ENCODE data around the gene LMAN1L. TPM values are rescaled to one million over a fixed set of nuclear protein-coding genes. Genes with fewer than 3 reads are reported as not detected.

LMAN1L gene
- total and polyA plus RNA-seq, 2 experiments from 2014 or later, result not detected

- Histone ChIP-seq H3K4me3 (no peak overlapping the region), H3K27me3 (no peaks in the 10 kb centered on the region), H3K27ac (no peak overlapping the region), H3K79me2 (no peaks in the 10 kb centered on the region), H3K4me1 (ENCODE audit: insufficient read depth) (no peaks in the 10 kb centered on the region), H3K9me3 (ENCODE audit: low read depth) (no peaks in the 10 kb centered on the region), H3K36me3 (replicated peaks; ENCODE audit: insufficient read depth, low read depth) (no peaks in the 10 kb centered on the region), H4K20me1 (ENCODE audit: insufficient read depth, poor library complexity, severe bottlenecking) (no peaks in the 10 kb centered on the region), H3K9me2 (replicated peaks; ENCODE audit: insufficient read depth) (no peaks in the 10 kb centered on the region), H2AFZ (no peak overlapping the region), H3K4me2 (no peak overlapping the region)
- WGBS (ENCODE audit: low lambda C conversion rate, missing lambda C conversion rate), result 33% methylated on average over 9 of the region's 9 CpGs
- TF ChIP-seq EZH2 (IDR thresholded peaks at IDR 0.05; ENCODE audit: borderline replicate concordance), result no peak
- TF ChIP-seq CTCF (IDR thresholded peaks at IDR 0.05; ENCODE audit: poor library complexity), result peak; percentile 18
- no peak for TF ChIP-seq EZH2phosphoT487 (IDR thresholded peaks at IDR 0.05; ENCODE audit: low read depth, severe bottlenecking, unreplicated experiment)
- peak; percentile 48 for DNase-seq (ENCODE audit: low spot score)
Measured at GRCh38 chr15:74817370-74817737, 4.7 kb downstream of the LMAN1L start.

GRCh38 chr15:74820056-74820455 is 7.4 kb downstream of the LMAN1L start:
- Histone ChIP-seq H3K36me3 (replicated peaks; ENCODE audit: insufficient read depth, low read depth) (no peaks in the 10 kb centered on the region), H3K4me2 (no peak overlapping the region), H3K9me3 (ENCODE audit: low read depth) (no peaks in the 10 kb centered on the region), H4K20me1 (ENCODE audit: insufficient read depth, poor library complexity, severe bottlenecking) (no peaks in the 10 kb centered on the region), H3K9me2 (replicated peaks; ENCODE audit: insufficient read depth) (no peaks in the 10 kb centered on the region), H2AFZ (no peak overlapping the region), H3K79me2 (no peaks in the 10 kb centered on the region), H3K27ac (no peak overlapping the region), H3K27me3 (no peaks in the 10 kb centered on the region), H3K4me3 (no peak overlapping the region), H3K4me1 (ENCODE audit: insufficient read depth) (no peaks in the 10 kb centered on the region)
- TF ChIP-seq CTCF (IDR thresholded peaks at IDR 0.05; ENCODE audit: poor library complexity), result no peak
- no peak for TF ChIP-seq EZH2phosphoT487 (IDR thresholded peaks at IDR 0.05; ENCODE audit: low read depth, severe bottlenecking, unreplicated experiment)
- no peak for TF ChIP-seq EZH2 (IDR thresholded peaks at IDR 0.05; ENCODE audit: borderline replicate concordance)
- WGBS (ENCODE audit: low lambda C conversion rate, missing lambda C conversion rate), result 87% methylated on average over 5 of the region's 5 CpGs
- DNase-seq (ENCODE audit: low spot score), result no peak

- no peak overlapping the region for H3K4me3 ChIP-seq
- 45% methylated on average over 11 of the region's 11 CpGs for WGBS (ENCODE audit: low lambda C conversion rate, missing lambda C conversion rate)
Measured at GRCh38 chr15:74821091-74821789, 8.6 kb downstream of the LMAN1L start.

More at GRCh38 chr15:74821091-74821789, 8.6 kb downstream of the LMAN1L start:
- Histone ChIP-seq H3K27me3 (peaks cover 9% of the 10 kb centered on the region), H3K9me2 (replicated peaks; ENCODE audit: insufficient read depth) (no peaks in the 10 kb centered on the region), H2AFZ (no peak overlapping the region), H3K4me1 (ENCODE audit: insufficient read depth) (no peaks in the 10 kb centered on the region), H4K20me1 (ENCODE audit: insufficient read depth, poor library complexity, severe bottlenecking) (no peaks in the 10 kb centered on the region), H3K79me2 (no peaks in the 10 kb centered on the region), H3K27ac (no peak overlapping the region), H3K4me2 (no peak overlapping the region), H3K9me3 (ENCODE audit: low read depth) (no peaks in the 10 kb centered on the region), H3K36me3 (replicated peaks; ENCODE audit: insufficient read depth, low read depth) (no peaks in the 10 kb centered on the region)
- TF ChIP-seq EZH2phosphoT487 (IDR thresholded peaks at IDR 0.05; ENCODE audit: low read depth, severe bottlenecking, unreplicated experiment) (no peak), CTCF (IDR thresholded peaks at IDR 0.05; ENCODE audit: poor library complexity) (no peak), EZH2 (IDR thresholded peaks at IDR 0.05; ENCODE audit: borderline replicate concordance) (no peak)
- no peak for DNase-seq (ENCODE audit: low spot score)
